Neural cell (in vitro differentiated cells): ENCODE measurements around the gene PDE1A.

Experiments
- CTCF ChIP-seq: fragments of 450-650 bp; IDR thresholded peaks from 2 replicates; pipeline ENCODE4 v1.5.1; 2014; ENCODE audit warnings: antibody characterized with exemption, mild to moderate bottlenecking, moderate library complexity; ENCODE audit not compliant: poor library complexity, severe bottlenecking
- EP300 ChIP-seq: fragments of 450-650 bp; conservative IDR thresholded peaks from 2 replicates; pipeline ENCODE4 v1.6.1; 2014; ENCODE audit warnings: antibody characterized with exemption, mild to moderate bottlenecking, moderate library complexity; ENCODE audit not compliant: poor library complexity, severe bottlenecking
- EZH2 ChIP-seq: fragments of 200-600, 300-800 bp; shearing (Covaris generic), sonication (generic); IDR thresholded peaks from 2 replicates; pipeline ENCODE4 v1.6.1; 2014; ENCODE audit warnings: antibody characterized with exemption, low read length, borderline replicate concordance, mild to moderate bottlenecking; ENCODE audit not compliant: insufficient read depth, poor library complexity, severe bottlenecking
- MXI1 ChIP-seq: fragments of 450-650 bp; conservative IDR thresholded peaks from 2 replicates; pipeline ENCODE4 v1.6.1; 2014; ENCODE audit warnings: antibody characterized with exemption, mild to moderate bottlenecking; ENCODE audit not compliant: poor library complexity, severe bottlenecking
- POLR2AphosphoS5 ChIP-seq: IDR thresholded peaks from 2 replicates; pipeline ENCODE4 v1.6.1; 2012
- REST ChIP-seq: IDR thresholded peaks from 2 replicates; pipeline ENCODE4 v1.6.1; 2012; ENCODE audit warnings: borderline replicate concordance
- TAF1 ChIP-seq: IDR thresholded peaks from 2 replicates; pipeline ENCODE4 v1.6.1; 2012; ENCODE audit warnings: low read depth

GRCh38 chr2:182182436-182182835 lies 244.4 kb downstream of the PDE1A start:
- TF ChIP-seq CTCF (no peak), REST (no peak), TAF1 (no peak), POLR2AphosphoS5 (no peak), EP300 (no peak), EZH2 (no peak), MXI1 (no peak)
